T-helper 1 cell (primary cell): ENCODE results near the gene SKIC3.

Source experiments
- DNase-seq, 5 donors: peaks; one replicate each; pipeline ENCODE4 v3.0.0-alpha.2; 2012 to 2020

Gene SKIC3

DNA sequence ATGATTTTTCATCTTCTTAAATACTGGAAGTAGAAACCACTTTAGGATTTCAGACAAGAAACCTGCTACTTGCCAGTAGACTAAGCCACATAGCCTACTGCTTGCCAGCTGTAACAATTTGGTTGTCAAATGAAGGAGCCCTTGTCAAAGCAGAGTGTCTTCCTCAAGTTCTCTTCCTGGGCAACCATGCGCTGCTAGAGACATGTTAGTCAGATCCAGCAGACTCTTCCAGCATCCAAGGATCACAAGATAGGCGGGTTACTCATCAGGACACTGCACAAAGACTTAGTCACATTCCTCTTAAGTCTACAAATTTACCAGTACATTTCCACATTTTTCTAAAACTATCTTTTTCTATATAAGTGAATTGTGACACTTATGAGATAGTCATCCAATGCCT, 24.4 kb downstream of the SKIC3 start:
- DNase-seq: no peak

GRCh38 chr5:95528565-95528964, 26.2 kb downstream of the SKIC3 start:
- no peak for DNase-seq

- DNase-seq: no peak
Observed at GRCh38 chr5:95526871-95527270, 27.9 kb downstream of the SKIC3 start.

DNA sequence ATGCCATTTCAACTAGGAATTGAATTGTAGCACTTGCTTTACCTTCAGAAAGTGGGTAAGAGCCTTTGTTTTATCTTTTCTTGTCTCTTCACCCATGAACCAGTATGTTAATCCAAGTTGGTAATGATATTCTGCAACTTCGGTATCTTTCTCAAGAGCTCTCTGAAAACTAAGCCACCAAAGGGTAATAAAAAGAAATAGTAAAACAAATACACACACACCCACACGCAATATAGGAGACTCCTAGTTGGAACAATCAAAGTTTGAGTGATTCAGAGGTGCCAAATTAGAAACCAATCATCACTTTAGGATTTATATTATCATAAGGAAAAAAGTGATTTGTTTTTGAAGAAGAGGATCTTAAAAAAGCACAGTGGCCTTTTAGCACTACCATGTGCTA, 30.4 kb downstream of the SKIC3 start:
- no peak for DNase-seq

DNA sequence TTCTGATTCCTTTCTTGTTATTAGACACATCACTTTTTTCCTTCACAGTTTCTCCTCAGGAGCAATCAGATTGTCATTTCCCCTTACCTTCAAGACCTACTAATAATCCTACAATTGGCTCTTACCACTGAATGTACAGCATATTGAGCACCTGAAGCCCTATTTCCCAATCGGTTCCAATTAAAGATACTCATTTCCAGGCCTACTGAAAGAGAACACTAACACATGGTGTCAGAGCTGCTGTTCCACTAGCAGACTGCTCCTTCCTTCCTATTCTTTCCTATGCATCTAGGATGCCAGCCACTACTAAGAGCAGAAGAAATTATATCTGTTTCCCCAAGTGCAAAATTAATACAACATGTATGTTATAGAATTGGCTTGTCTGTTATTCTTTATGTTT, 34.6 kb downstream of the SKIC3 start:
- DNase-seq: no peak

- no peak for DNase-seq
Observed at GRCh38 chr5:95519681-95520080, 35.1 kb downstream of the SKIC3 start.

GRCh38 chr5:95519151-95519550, 35.6 kb downstream of the SKIC3 start:
- DNase-seq: no peak

- DNase-seq: no peak
Observed at GRCh38 chr5:95518417-95518816, 36.4 kb downstream of the SKIC3 start.

GRCh38 chr5:95511606-95512005, 43.2 kb downstream of the SKIC3 start:
- DNase-seq: no peak

- DNase-seq: no peak
Observed at GRCh38 chr5:95508550-95508949, 46.2 kb downstream of the SKIC3 start.
